A549 (cell line): Measurements from ENCODE around the gene PCSK6. TPM values are rescaled to one million over a fixed set of nuclear protein-coding genes. Genes with fewer than 3 reads are reported as not detected.

Experiments used
- ATAC-seq, 2 experiments: fragments of 200-7000 bp in 1 of 2; fragments of >200 bp in 1 of 2; cut with Nextera tagmentation in 1 of 2; cut with Tn5 transposase in 1 of 2; 3 replicates each; pipeline versions ENCODE4 v1.8.0 to v1.9.1; 2018 to 2020; ENCODE audit warnings: mild to moderate bottlenecking in 1 of 2, moderate library complexity in 1 of 2
- CTCF ChIA-PET: fragments of 300-600 bp; sonication (Branson Sonifier 250); formaldehyde crosslinking; extraction: SDS; loops from one replicate; lab custom pipeline; 2021; ENCODE audit warnings: antibody characterized with exemption, inconsistent platforms; lab: Yijun Ruan, JAX
- POLR2A ChIA-PET: fragments of 350-600 bp; formaldehyde crosslinking; extraction: SDS; loops from one replicate; lab custom pipeline; 2021; ENCODE audit warnings: antibody characterized with exemption, inconsistent platforms; lab: Yijun Ruan, JAX
- DNase-seq, 2 experiments: peaks; one replicate each; pipeline versions ENCODE4 v3.0.0 to v3.0.0-alpha.2; 2011 to 2016; ENCODE audit warnings: low read depth in 1 of 2, low spot score in 1 of 2
- FAIRE-seq: peaks from 2 replicates; lab custom pipeline; 2011; peaks lifted over from hg19 to GRCh38; lab: Jason Lieb, UNC
- H3K27ac ChIP-seq, 2 experiments: fragments of >200 bp; sonication (Bioruptor Twin); formaldehyde crosslinking; 3 replicates each; pipeline ENCODE4 v1.5.1; 2016 to 2017
- H3K4me1 ChIP-seq: fragments of >200 bp; sonication (Bioruptor Twin); formaldehyde crosslinking; 3 replicates; pipeline ENCODE4 v1.6.1; 2016
- H3K4me2 ChIP-seq: fragments of >200 bp; sonication (Bioruptor Twin); formaldehyde crosslinking; 3 replicates; pipeline ENCODE4 v1.6.1; 2016
- H3K4me3 ChIP-seq: fragments of >200 bp; sonication (Bioruptor Twin); formaldehyde crosslinking; 3 replicates; pipeline ENCODE4 v1.5.1; 2016
- H3K9me3 ChIP-seq: fragments of >200 bp; sonication (Bioruptor Twin); formaldehyde crosslinking; 3 replicates; pipeline ENCODE4 v1.6.1; 2016
- CEBPB ChIP-seq, 2 experiments: fragments of >200 bp in 1 of 2; sonication (Bioruptor Twin) in 1 of 2; formaldehyde crosslinking in 1 of 2; IDR thresholded peaks; 2 replicates each; pipeline ENCODE4 v1.6.1; 2012 to 2016
- CHD2 ChIP-seq: fragments of 150-350 bp; IDR thresholded peaks from 2 replicates; pipeline ENCODE4 v1.6.1; 2014; ENCODE audit warnings: low read length; ENCODE audit not compliant: partially characterized antibody
- EHF ChIP-seq: fragments of 250-450 bp; sonication (Bioruptor Pico); IDR thresholded peaks from 2 replicates; pipeline ENCODE4 v1.5.0; 2020; ENCODE audit warnings: mild to moderate bottlenecking
- ELK1 ChIP-seq: fragments of 150-350 bp; IDR thresholded peaks from 2 replicates; pipeline ENCODE4 v1.6.1; 2014; ENCODE audit warnings: low read depth, mild to moderate bottlenecking, low read length
- EP300 ChIP-seq, 2 experiments: fragments of >200 bp; sonication (Bioruptor Twin); formaldehyde crosslinking; IDR thresholded peaks; 2 replicates in 1 of 2; 3 replicates in 1 of 2; pipeline ENCODE4 v1.6.1; 2016 to 2017
- ESRRA ChIP-seq: fragments of 150-350 bp; IDR thresholded peaks from 2 replicates; pipeline ENCODE4 v1.6.1; 2014; ENCODE audit warnings: mild to moderate bottlenecking, low read length, borderline replicate concordance
- FOXS1 ChIP-seq: fragments of 250-450 bp; sonication (Bioruptor Pico); IDR thresholded peaks from 2 replicates; pipeline ENCODE4 v1.5.0; 2020; ENCODE audit warnings: mild to moderate bottlenecking, moderate library complexity
- HDAC2 ChIP-seq: fragments of 200-600 bp; sonication (generic); IDR thresholded peaks from 2 replicates; pipeline ENCODE4 v1.6.1; 2016
- HMGXB4 ChIP-seq: fragments of 250-450 bp; sonication (Bioruptor Pico); IDR thresholded peaks from 2 replicates; pipeline ENCODE4 v1.5.0; 2021; ENCODE audit warnings: mild to moderate bottlenecking, moderate library complexity, borderline replicate concordance
- KDM1A ChIP-seq: fragments of 200-600 bp; sonication (generic); IDR thresholded peaks from 2 replicates; pipeline ENCODE4 v1.6.1; 2016; ENCODE audit warnings: low read depth, mild to moderate bottlenecking
- MAFK ChIP-seq: fragments of 450-650 bp; IDR thresholded peaks from 2 replicates; pipeline ENCODE4 v1.6.1; 2014; ENCODE audit not compliant: partially characterized antibody
- NPAS2 ChIP-seq: fragments of 250-450 bp; sonication (Bioruptor Pico); IDR thresholded peaks from 2 replicates; pipeline ENCODE4 v1.8.0; 2022; ENCODE audit warnings: mild to moderate bottlenecking, moderate library complexity, borderline replicate concordance
- REST ChIP-seq: fragments of 200-600 bp; sonication (generic); IDR thresholded peaks from 2 replicates; pipeline ENCODE4 v1.6.1; 2016; ENCODE audit warnings: antibody characterized with exemption, mild to moderate bottlenecking, moderate library complexity
- SMC3 ChIP-seq: fragments of >200 bp; sonication (Bioruptor Twin); formaldehyde crosslinking; IDR thresholded peaks from 3 replicates; pipeline ENCODE4 v1.6.1; 2018; ENCODE audit warnings: inconsistent platforms
- USF2 ChIP-seq: fragments of 450-650 bp; IDR thresholded peaks from 2 replicates; pipeline ENCODE4 v1.6.1; 2014; ENCODE audit warnings: antibody characterized with exemption
- ZNF302 ChIP-seq: fragments of 250-450 bp; sonication (Bioruptor Pico); IDR thresholded peaks from 2 replicates; pipeline ENCODE4 v1.9.0; 2021; ENCODE audit warnings: inconsistent platforms, mild to moderate bottlenecking, moderate library complexity
- WGBS: methylation state at CpG from one replicate; pipeline ENCODE4 v1.1.6; 2017; ENCODE audit errors: missing lambda C conversion rate; 5-methylcytosine and 5-hydroxymethylcytosine counted together
- polyA plus RNA-seq, 4 experiments: library from polyadenylated mRNA; depleted of rRNA in 3 of 4; stranded (reverse); fragments of >200 nt; fragmentation: RNase III in 1 of 4; extraction: RNeasy Plus Mini Kit Qiagen cat#74134 plus additional on column Dnase treatment in 1 of 4; gene quantifications; 2 replicates in 3 of 4; 3 replicates in 1 of 4; pipeline ENCODE4 v1.2.3, GENCODE V29; 2011 to 2017

PCSK6 gene
- polyA plus RNA-seq, 2 of the 4 experiments (the other 2 are of a cell fraction), result 10.0 to 15.2 TPM

DNA sequence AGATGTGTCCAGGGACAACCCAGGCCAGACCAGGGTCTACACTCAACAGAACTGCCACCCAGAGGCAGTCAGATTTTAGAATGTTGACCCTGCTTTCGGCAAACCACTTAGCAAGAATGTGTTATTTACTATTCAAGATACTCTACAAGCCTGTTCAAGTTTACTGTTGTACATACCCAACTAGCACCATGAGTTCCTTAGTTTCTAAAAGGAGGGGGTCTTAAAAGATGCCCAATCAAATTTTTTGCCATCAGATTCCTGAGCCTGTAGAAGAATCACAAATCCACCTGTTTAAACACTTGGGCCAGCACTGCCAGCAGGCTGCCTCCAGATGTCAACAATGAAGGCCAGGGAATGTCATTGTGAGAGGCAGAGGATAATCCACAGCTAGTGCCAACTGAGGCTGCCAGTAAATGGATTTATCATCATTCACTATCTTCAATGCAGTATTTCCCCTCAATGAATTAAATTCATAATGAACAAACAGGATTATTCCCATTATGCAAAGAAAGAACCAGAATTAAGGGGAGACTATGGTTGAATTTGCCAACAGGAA lies 150.9 kb downstream of the PCSK6 start:
- TF ChIP-seq ESRRA (no peak), ELK1 (no peak), CHD2 (no peak), ZNF302 (CRISPR knock-in tag) (no peak), HMGXB4 (CRISPR knock-in tag) (no peak), USF2 (no peak)
- TF ChIP-seq, all 56 proteins: peak for 0
- POLR2A ChIA-PET, result no interaction called here
- CTCF ChIA-PET, result interaction anchor here (1.0 kb wide), 1 partner anchor 22 kb away, joined by 4 read pairs; no protein-coding TSS in a partner anchor

DNA sequence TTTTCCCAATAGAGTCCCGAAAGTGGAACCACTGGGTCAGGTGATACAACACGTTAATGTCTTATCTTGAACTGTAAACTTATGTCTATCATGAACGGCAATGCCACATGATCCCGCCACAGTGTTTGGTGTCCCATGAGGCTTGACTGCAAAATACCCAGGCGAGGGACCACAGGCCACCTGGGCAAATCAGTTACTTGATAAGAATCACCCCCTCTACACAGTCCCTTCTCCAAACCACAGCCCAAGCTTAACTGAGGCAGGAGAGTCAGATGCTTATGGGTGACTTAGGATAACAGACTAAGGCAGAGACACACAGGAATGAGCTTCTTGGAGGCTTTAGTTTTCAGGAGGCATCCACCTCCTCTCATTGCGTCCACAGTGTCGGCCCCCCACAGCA lies 151.5 kb downstream of the PCSK6 start:
- ATAC-seq (no peak), DNase-seq (no peak), FAIRE-seq (no peak)
- H3K4me3 ChIP-seq, result no peak overlapping the region
- H3K4me1 ChIP-seq, result no peaks in the 10 kb centered on the region
- no peak overlapping the region for H3K4me2 ChIP-seq
- H3K27ac ChIP-seq, result no peak overlapping the region
- TF ChIP-seq EHF (CRISPR knock-in tag) (no peak), SMC3 (no peak), REST (no peak), KDM1A (no peak), NPAS2 (no peak), ELK1 (no peak), EP300 (IDR thresholded peaks at IDR 0.05) (no peak), MAFK (no peak), HDAC2 (no peak), CEBPB (IDR thresholded peaks at IDR 0.05) (no peak), FOXS1 (CRISPR knock-in tag) (no peak)
- ChIA-PET POLR2A (no interaction called here), CTCF (interaction anchor here (1.1 kb wide), 1 partner anchor 303 kb away, joined by 3 read pairs; no protein-coding TSS in a partner anchor)
- H3K9me3 ChIP-seq, result peaks cover 14% of the 10 kb centered on the region; the same call in 2 of the 3 replicates
- 71% methylated on average over 7 of the region's 7 CpGs for WGBS

More for the DNA sequence above, 150.9 kb downstream of the PCSK6 start:
- Histone ChIP-seq H3K4me3 (no peak overlapping the region), H3K9me3 (peaks cover 14% of the 10 kb centered on the region; the same call in 2 of the 3 replicates), H3K4me1 (no peaks in the 10 kb centered on the region), H3K27ac (no peak overlapping the region), H3K4me2 (no peak overlapping the region)
- DNase-seq (no peak), FAIRE-seq (no peak), ATAC-seq (no peak)
- WGBS, result 63% methylated on average over 1 of the region's 1 CpG
